AG04449 (cell line): ENCODE data around the gene FZD4.

Experiments used
- CTCF ChIA-PET: fragments of 350-600 bp; formaldehyde crosslinking; extraction: SDS; loops from one replicate; lab custom pipeline; 2021; ENCODE audit warnings: antibody characterized with exemption; lab: Yijun Ruan, JAX
- POLR2A ChIA-PET: fragments of 400-600, 350-600 bp; formaldehyde crosslinking; extraction: SDS; loops from one replicate; lab custom pipeline; 2020; ENCODE audit warnings: antibody characterized with exemption, inconsistent platforms; lab: Yijun Ruan, JAX
- DNase-seq: peaks from one replicate; pipeline ENCODE4 v3.0.0-alpha.2; 2010; ENCODE audit warnings: low read depth, low spot score
- H3K4me3 ChIP-seq: 2 replicates; pipeline ENCODE4 v1.5.1; 2011; ENCODE audit warnings: low read depth, mild to moderate bottlenecking, control low read depth, low read length
- CTCF ChIP-seq: IDR thresholded peaks from one replicate; pipeline ENCODE4 v1.5.1; 2011; ENCODE audit warnings: mild to moderate bottlenecking, moderate library complexity, low read length, control low read depth, inconsistent platforms; ENCODE audit not compliant: insufficient read depth; ENCODE audit errors: missing control alignments

Gene FZD4

DNA sequence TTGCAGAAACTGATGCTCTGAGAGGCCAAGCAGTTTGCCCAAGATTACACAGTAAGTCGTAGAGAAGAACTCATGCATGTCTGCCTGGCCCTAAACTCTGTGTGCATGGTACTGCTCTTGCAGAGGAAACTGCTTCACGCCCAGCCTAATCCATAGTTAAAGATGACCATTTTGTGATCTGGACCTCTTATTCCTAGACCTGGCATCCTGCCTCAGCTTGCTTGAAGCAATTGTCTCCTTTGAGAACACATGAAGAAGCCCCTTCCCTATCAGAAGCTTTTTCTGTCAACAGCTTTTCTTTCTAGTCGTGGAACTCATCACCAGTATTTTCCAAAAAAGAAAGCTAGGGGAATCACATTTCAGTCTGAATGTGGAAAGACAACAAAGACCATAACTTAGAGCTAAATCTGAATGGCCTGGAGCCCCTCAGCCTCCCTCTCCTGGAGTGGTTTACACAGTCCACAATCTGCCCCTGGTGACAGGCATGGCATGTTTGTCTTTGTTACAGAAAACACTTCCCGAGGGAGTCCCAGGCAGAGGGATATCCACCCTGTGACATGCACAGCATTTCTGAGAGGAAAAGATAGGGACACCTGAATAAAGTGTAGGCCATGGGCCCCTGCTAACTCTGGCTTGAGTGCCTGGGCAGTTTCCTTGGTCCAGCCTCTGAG, 2.9 kb upstream of the FZD4 start:
- no peak for DNase-seq
- ChIA-PET CTCF (interaction anchor here (0.6 to 1.7 kb wide), 4 partner anchors 20 to 332 kb away, joined by 3 to 5 read pairs (median 4); no protein-coding TSS in a partner anchor), POLR2A (no interaction called here)
- no peak overlapping the region for H3K4me3 ChIP-seq
- TF ChIP-seq CTCF = no peak

GRCh38 chr11:86956905-86957195, 1.7 kb upstream of the FZD4 start:
- POLR2A ChIA-PET = no interaction called here
- DNase-seq = no peak
- CTCF ChIA-PET = interaction anchor here (1.4 to 6.5 kb wide), 3 partner anchors 18 to 334 kb away, joined by 4 to 47 read pairs (median 16); no protein-coding TSS in a partner anchor
- no peak overlapping the region for H3K4me3 ChIP-seq
- TF ChIP-seq CTCF = no peak

DNA sequence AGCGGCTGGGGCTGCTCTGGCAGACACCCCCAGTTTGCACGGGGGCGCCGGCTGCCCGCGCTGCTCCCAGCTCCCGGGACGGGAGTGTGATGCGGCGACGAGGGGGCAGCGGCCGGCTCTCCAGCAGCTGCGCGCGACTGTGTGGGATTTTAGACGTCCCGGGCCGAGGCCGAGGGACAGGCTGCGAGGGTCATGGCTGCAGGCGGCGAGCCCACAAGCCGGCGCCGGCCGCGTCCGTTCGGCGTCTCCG, 159 bp downstream of the FZD4 start:
- CTCF ChIA-PET = interaction anchor here (1.3 to 6.5 kb wide), 5 partner anchors 8 to 336 kb away, joined by 3 to 47 read pairs (median 7); no protein-coding TSS in a partner anchor
- no peak for TF ChIP-seq CTCF
- H3K4me3 ChIP-seq = peak overlapping the region; percentile 70
- no peak for DNase-seq
- POLR2A ChIA-PET = interaction anchor here (0.7 kb wide), 1 partner anchor 14 kb away, joined by 3 read pairs; no protein-coding TSS in a partner anchor

DNA sequence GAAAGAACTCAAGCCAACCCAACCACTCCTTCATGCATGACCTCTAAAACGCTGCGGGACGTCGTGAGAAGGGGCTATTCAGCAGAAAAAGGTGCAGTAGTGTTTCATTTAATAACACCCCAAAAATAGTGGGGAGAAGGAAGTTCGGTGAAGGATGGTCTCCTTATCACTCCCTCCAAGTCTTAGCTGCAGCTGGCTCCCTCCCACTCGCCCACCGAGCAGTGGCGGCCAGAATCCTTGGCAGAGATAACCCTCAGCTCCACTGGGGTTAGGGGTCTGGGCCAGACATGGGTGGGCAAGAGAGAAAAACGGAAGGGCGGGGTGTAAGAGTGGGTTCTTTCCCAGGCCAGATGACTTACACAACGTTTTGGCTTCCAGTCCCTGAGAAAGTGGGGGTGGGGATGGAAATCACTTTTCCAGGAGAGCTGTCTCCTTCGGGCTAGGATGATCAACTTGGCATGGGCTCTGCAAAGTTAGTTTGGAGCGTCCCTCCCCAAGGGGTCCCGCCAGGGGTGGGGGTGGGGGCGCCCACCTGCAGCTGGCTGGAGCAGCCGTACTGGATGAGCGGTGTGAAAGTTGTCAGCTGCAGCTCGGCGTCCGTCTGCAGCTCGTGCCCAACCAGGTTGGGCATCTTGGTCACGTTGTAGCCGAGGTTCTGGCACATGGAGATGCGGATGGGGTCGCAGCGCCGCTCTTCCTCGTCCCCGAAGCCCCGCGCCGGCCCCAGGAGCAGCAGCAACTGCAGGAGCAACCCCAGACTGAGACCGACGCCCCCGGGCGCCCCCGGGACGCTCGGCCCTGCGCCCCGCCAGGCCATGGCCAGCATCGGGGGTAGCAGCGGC, 705 bp downstream of the FZD4 start:
- H3K4me3 ChIP-seq = peak overlapping the region; percentile 70
- POLR2A ChIA-PET = interaction anchor here (0.7 kb wide), 1 partner anchor 14 kb away, joined by 3 read pairs; no protein-coding TSS in a partner anchor
- CTCF ChIA-PET = interaction anchor here (1.3 to 6.5 kb wide), 7 partner anchors 12 to 336 kb away, joined by 3 to 47 read pairs (median 3); no protein-coding TSS in a partner anchor
- no peak for TF ChIP-seq CTCF
- DNase-seq = no peak

GRCh38 chr11:86952221-86952875, 2.8 kb downstream of the FZD4 start:
- no peak for TF ChIP-seq CTCF
- POLR2A ChIA-PET = no interaction called here
- no peak for DNase-seq
- no peak overlapping the region for H3K4me3 ChIP-seq
- CTCF ChIA-PET = interaction anchor here (0.9 to 6.5 kb wide), 3 partner anchors 13 to 346 kb away, joined by 3 to 47 read pairs (median 16); no protein-coding TSS in a partner anchor
